Measurements from ENCODE around the gene IL37. TPM values are rescaled to one million over a fixed set of nuclear protein-coding genes. Genes with fewer than 3 reads are reported as not detected.

The IL37 gene
- total RNA-seq, 1 donor from 2014 or later = not detected

GRCh38 chr2:112959109-112959812, 48.3 kb downstream of the IL37 start:
- Histone ChIP-seq H3K4me3 (ENCODE audit: insufficient read depth, low read depth, low read length) (no peak overlapping the region), H3K4me2 (ENCODE audit: low read length) (no peak overlapping the region), H3K9ac (ENCODE audit: low read length) (no peak overlapping the region), H3K36me3 (ENCODE audit: insufficient read depth, low read length) (no peaks in the 10 kb centered on the region), H2AFZ (ENCODE audit: low read depth, low read length) (no peak overlapping the region), H4K20me1 (ENCODE audit: insufficient read depth, low read length) (no peaks in the 10 kb centered on the region), H3K4me1 (ENCODE audit: insufficient read depth, low read length) (no peaks in the 10 kb centered on the region), H3K9me3 (ENCODE audit: insufficient read depth, low read depth, low read length) (no peaks in the 10 kb centered on the region), H3K79me2 (ENCODE audit: insufficient read depth, low read length) (no peaks in the 10 kb centered on the region), H3K27me3 (ENCODE audit: insufficient read depth, low read length) (peaks cover 14% of the 10 kb centered on the region), H3K27ac (ENCODE audit: low read depth, low read length) (no peak overlapping the region)
- TF ChIP-seq EZH2 (IDR thresholded peaks at IDR 0.05; ENCODE audit: insufficient read depth, low read length) (no peak), CTCF (IDR thresholded peaks at IDR 0.05; ENCODE audit: insufficient read depth, low read depth, low read length) (no peak)
- DNase-seq (ENCODE audit: low read depth) (no peak), FAIRE-seq (no peak)
- Mint-ChIP-seq H3K4me3 (ENCODE audit: unreplicated experiment) (no peak overlapping the region), H3K4me1 (ENCODE audit: low read depth, unreplicated experiment) (no peaks in the 10 kb centered on the region), H3K27ac (ENCODE audit: unreplicated experiment) (no peak overlapping the region), H3K27me3 (ENCODE audit: low read depth, unreplicated experiment) (peaks cover 25% of the 10 kb centered on the region), H3K36me3 (ENCODE audit: low read depth, unreplicated experiment) (no peaks in the 10 kb centered on the region), H3K9me3 (ENCODE audit: unreplicated experiment) (no peaks in the 10 kb centered on the region)

- Histone ChIP-seq H3K4me2 (ENCODE audit: low read length) (no peak overlapping the region), H3K79me2 (ENCODE audit: insufficient read depth, low read length) (no peaks in the 10 kb centered on the region), H3K4me3 (ENCODE audit: insufficient read depth, low read depth, low read length) (no peak overlapping the region), H4K20me1 (ENCODE audit: insufficient read depth, low read length) (no peaks in the 10 kb centered on the region), H3K4me1 (ENCODE audit: insufficient read depth, low read length) (no peaks in the 10 kb centered on the region), H3K27ac (ENCODE audit: low read depth, low read length) (no peak overlapping the region), H2AFZ (ENCODE audit: low read depth, low read length) (no peak overlapping the region), H3K9me3 (ENCODE audit: insufficient read depth, low read depth, low read length) (no peaks in the 10 kb centered on the region), H3K36me3 (ENCODE audit: insufficient read depth, low read length) (no peaks in the 10 kb centered on the region), H3K27me3 (ENCODE audit: insufficient read depth, low read length) (peaks cover 16% of the 10 kb centered on the region), H3K9ac (ENCODE audit: low read length) (no peak overlapping the region)
- no peak for DNase-seq (ENCODE audit: low read depth)
- Mint-ChIP-seq H3K36me3 (ENCODE audit: low read depth, unreplicated experiment) (no peaks in the 10 kb centered on the region), H3K27ac (ENCODE audit: unreplicated experiment) (no peak overlapping the region), H3K9me3 (ENCODE audit: unreplicated experiment) (no peaks in the 10 kb centered on the region), H3K4me3 (ENCODE audit: unreplicated experiment) (no peak overlapping the region), H3K4me1 (ENCODE audit: low read depth, unreplicated experiment) (no peaks in the 10 kb centered on the region), H3K27me3 (ENCODE audit: low read depth, unreplicated experiment) (peaks cover 25% of the 10 kb centered on the region)
- no peak for TF ChIP-seq CTCF (IDR thresholded peaks at IDR 0.05; ENCODE audit: insufficient read depth, low read depth, low read length)
- no peak for TF ChIP-seq EZH2 (IDR thresholded peaks at IDR 0.05; ENCODE audit: insufficient read depth, low read length)
- no peak for FAIRE-seq
Measured at GRCh38 chr2:112960230-112960825, 49.4 kb downstream of the IL37 start.
